ENCODE data around the gene RHBDD2.
"Not testable (repeated sequence)": the region's sequence is repeated elsewhere in the genome, so short reads cannot be mapped to it uniquely, and the experiment has no call there.

RHBDD2 gene

GRCh38 chr7:75889223-75889825, 10.5 kb downstream of the RHBDD2 start:
- DNase-seq, result no peak

DNA sequence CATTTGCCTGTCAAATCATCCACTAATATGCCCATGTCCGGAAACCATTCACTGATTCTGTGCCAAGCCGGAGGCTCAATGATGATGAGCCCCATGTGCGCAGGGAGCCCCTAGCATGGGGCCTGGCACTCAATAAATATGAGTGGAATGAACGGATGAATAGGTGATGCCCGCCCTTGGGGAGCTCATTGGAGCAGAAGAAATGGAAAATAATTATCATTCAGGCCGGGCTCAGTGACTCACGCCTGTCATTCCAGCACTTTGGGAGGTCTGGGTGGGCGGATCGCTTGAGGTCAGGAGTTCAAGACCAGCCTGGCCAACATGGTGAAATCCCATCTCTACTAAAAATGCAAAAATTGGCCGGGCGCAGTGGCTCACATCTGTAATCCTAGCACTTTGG, 11.0 kb downstream of the RHBDD2 start:
- no peak for DNase-seq

GRCh38 chr7:75891237-75891636, 12.4 kb downstream of the RHBDD2 start:
- DNase-seq, result not testable (repeated sequence)

- DNase-seq, result no peak
Observed at GRCh38 chr7:75891815-75892411, 13.1 kb downstream of the RHBDD2 start.

DNA sequence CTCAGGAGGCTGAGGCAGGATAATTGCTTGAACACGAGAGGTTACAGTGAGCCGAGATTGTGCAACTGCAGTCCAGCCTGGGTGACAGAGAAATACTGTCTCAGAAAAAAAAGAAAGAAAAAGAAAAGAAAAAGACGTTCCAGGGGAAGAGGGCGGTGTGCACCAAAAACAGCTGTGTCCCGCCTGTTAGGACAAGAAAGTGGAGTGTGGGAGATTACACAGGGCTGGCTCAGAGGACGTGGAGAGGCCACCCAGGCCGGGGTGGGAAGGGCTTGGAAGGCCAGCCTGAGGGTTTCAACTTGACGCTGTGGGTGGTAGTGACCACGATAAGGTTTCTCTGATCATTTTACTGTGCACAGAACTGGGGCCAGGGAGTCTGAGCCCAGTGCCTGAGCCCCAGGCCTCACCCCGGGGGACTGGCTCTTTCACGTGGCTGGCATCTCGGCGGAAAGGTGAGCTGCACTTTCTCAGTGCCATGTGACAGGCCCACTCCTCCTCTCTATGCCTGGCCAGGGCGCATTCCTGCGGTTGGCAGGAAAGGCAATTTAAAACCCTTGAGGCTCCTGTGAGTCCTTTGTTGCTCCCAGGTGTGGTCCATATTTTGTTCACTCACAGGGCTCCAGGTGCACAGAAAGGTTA, 13.9 kb downstream of the RHBDD2 start:
- DNase-seq, result no peak

- DNase-seq, result no peak
Observed at GRCh38 chr7:75896803-75897327, 18.0 kb downstream of the RHBDD2 start.

DNA sequence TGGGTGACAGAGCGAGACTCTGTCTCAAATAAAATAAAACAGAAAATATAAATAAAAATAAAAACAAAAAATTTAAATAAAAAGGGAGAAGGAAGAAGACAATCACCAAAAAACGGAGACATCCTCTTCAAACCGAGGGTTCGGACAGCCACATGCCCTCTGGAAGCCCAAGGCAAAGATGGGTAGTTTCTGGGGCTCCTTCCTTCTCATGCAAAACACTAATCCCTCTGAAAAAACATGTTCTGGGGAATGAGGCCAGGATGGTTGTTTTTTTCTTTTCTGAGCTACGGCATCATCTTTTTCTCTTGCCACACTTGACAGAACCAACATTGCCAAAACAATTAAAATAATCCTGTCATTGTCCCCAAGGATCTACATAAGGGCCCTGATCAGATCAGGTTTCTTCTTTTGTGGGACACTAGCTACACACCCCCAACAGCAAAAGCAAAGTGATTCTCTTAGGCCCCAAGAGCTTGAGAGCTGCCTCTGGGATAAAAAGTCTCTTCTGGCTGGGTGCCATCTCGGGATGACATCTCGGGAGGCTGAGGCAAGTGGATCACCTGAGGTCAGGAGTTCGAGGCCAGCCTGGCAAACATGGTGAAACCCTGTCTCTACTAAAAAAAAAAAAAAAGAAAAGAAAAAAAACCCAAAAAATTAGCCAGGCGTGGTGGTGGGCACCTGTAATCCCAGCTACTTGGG, 21.9 kb downstream of the RHBDD2 start:
- DNase-seq, result no peak

- no peak for DNase-seq
Observed at GRCh38 chr7:75905785-75906604, 27.2 kb downstream of the RHBDD2 start.

DNA sequence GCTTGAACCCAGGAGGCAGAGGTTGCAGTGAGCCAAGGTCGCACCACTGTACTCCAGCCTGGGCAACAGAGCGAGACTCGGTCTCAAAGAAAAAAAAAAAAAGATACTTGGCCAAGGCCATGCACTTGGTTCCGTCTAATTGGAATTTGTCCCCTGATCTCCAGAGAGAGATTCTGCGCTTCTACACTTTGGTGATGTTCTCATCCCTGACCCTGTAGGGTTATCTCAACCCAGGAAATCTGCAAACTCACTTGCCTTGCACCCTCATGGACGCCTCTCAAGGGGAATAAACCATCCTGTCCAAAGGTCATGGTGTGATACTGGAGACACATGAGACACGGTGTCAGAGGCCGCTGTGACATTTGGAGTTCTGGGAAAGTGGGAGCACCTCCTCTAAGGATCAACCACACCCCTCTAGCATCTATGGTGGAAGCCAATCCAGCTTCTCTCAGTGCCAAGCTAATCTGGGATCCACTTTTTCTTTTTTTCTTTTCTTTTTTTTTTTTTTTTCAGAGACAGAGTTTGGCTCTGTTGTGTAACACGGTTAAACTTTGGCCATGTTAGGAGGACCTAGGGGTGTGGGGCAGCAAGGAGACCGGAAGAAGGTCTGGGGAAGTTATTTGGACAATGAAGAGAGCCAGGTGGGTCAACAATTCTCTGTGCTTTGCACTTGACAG, 28.3 kb downstream of the RHBDD2 start:
- DNase-seq, result no peak

GRCh38 chr7:75907668-75908039, 28.8 kb downstream of the RHBDD2 start:
- DNase-seq, result not testable (repeated sequence)

- DNase-seq, result no peak
Observed at GRCh38 chr7:75909521-75910132, 30.8 kb downstream of the RHBDD2 start.

DNA sequence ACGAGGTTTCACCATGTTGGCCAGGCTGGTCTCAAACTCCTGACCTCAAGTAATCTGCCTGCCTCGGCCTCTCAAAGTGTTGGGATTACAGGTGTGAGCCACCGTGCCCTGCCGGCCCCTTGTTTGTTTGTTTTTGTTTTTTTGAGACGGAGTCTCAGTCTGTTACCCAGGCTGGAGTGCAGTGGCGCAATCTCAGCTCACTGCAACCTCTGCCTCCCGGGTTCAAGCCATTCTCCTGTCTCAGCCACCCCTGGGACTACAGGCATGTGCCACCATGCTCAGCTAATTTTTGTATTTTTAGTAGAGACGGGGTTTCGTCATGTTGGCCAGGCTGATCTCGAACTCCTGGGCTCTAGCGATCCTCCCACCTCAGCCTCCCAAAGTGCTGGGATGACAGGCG, 32.4 kb downstream of the RHBDD2 start:
- DNase-seq, result not testable (repeated sequence)

DNA sequence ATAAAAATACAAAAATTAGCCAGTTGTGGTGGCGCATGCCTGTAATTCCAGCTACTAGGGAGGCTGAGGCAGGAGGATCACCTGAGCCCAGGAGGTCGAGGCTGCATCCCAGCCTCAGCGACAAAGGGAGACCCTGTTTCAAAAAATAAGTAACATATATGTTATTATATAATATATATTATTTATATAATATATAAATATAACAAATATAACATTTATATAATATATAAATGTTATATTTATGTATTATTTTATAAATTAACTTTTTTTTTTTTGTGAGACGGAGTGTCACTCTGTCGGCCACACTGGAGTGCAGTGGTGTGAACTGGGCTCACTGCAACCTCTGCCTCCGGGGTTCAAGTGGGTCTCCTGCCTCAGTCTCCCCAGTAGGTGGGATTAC, 34.6 kb downstream of the RHBDD2 start:
- DNase-seq, result no peak

DNA sequence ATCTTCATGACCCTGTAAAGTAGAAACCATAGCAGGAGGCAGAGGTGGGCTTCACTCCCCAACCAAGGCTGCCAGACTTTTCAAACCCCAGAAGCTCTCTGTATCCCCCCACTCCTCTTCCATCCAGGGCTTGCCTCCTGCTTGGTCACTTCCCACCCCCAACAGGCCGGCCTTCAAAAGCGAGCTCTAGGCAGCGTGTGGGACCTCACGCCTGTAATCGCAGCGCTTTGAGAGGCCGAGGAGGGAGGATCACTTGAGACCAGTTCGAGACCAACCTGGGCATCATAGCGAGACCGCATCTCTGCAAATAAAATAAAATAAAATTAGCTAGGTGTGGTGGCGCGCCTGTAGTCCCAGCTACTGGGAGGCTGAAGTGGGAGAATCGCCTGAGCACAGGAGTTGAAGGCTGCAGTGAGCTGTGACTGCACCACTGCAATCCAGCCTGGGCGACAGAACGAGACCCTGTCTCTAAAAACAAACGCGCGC, 35.4 kb downstream of the RHBDD2 start:
- DNase-seq, result no peak

DNA sequence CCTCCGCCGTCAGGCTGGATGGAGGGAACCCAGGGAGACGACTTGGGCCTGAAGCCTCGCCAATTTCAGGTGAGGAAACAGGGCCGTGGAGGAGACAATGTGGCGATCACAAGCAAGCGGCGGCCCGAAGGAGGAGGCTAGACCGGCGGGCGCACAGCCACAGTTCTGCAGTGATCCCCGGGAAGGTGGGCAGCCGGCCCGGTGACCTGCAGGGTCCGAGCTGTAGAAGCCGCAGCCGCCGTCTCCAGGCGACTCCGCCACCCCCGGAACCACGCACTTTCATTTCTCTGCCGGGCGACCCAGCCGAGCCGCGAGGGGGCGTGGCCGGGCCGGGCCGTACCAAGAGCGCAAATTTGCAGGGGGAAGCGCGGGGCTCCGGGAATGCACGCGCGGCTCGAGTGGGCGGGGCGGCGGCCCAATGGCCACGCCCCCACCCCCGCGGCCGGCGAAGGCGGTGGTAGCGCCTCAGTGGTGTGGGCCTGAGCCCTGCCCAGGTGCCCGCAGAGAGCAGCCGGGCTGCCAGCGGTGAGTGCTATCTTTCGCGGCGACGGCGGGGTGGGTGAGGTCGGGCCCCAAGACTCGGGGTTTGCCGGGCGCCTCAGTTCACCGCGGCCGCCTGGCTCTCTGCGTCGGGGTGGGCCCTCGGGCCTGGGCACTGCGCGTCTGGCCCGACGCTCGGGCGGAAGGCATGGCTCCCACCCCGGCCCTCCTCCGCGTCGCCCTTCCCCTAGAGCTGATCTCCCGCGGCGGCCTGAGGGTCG, 36.0 kb downstream of the RHBDD2 start, which contains the start of gene POR:
POR (plus strand) TSS at position 501 of the 761 bp plus-strand sequence. CDS start 38,847 bp downstream, outside the sequence.
- DNase-seq, result peak; percentile 97

- DNase-seq, result no peak
Observed at GRCh38 chr7:75915416-75916156, 36.8 kb downstream of the RHBDD2 start.

- DNase-seq, result no peak
Observed at GRCh38 chr7:75916259-75916658, 37.4 kb downstream of the RHBDD2 start.

DNA sequence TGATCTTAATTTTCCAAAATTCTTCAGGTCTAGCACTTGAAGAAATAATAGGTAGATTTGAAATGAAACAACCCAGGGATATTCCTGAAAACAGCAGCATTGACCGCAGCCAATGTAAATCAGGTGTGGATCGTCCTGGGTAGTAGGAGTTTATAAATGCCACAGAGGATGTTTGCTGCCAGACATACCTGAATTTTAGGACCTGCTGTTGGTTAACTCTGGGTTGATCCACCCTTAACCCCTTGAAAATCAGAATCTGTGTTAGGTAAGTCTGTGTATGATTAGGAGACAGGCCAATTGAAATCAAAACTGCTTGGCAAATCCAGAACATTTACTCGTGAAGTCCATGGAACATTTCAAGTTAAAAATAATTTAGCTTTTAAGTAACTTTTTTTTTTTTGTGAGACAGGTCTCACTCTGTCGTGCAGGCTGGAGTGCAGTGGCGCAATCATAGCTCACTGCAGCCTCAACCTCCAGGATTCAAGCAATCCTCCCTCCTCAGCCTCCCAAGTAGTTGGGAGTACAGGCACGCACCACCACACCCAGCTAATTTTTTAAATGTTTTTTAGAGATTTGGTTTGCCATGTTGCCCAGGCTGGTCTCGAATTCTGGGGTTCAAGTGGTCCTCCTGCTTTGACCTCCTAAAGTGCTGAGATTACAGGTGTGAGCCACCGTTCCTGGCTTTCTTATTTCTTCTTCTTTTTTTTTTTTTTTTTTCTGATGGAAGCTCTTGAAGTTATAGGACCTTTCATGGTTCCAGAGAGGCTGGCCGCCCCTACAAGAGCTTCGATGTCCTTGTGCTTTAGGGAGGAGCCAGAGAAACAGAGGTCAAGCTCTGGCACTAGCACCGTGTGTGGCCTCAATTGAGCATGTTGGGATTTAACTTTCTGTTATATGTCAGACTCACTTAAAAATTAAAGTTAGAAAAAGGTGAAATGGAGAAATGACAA, 38.1 kb downstream of the RHBDD2 start:
- DNase-seq, result no peak
